OCI-LY3 (cell line): ENCODE results near the gene AADAC.
"Not testable (repeated sequence)": the region's sequence is repeated elsewhere in the genome, so short reads cannot be mapped to it uniquely, and the experiment has no call there.

ENCODE experiments used
- H2AFZ ChIP-seq: fragments of 200-600, 300-600 bp; shearing (Covaris generic); 2 replicates; pipeline ENCODE4 v1.6.0; 2014; ENCODE audit warnings: antibody characterized with exemption, low read depth, low read length
- H3K27ac ChIP-seq: fragments of 200-600, 300-600 bp; sonication (generic); 2 replicates; pipeline ENCODE4 v1.5.1; 2014; ENCODE audit warnings: mild to moderate bottlenecking, low read length, moderate library complexity, mixed read lengths
- H3K27me3 ChIP-seq: fragments of 200-600, 300-600 bp; sonication (generic); 2 replicates; pipeline ENCODE4 v1.6.1; 2014; ENCODE audit warnings: low read depth, low read length, mixed read lengths
- H3K36me3 ChIP-seq: fragments of 200-600, 300-600 bp; sonication (generic); replicated peaks from 2 replicates; pipeline ENCODE3; 2014; ENCODE audit warnings: low read depth, low read length, mixed read lengths
- H3K4me1 ChIP-seq: fragments of 300-600, 200-600 bp; sonication (generic); 2 replicates; pipeline ENCODE4 v1.6.1; 2014; ENCODE audit warnings: low read length, mixed read lengths
- H3K4me2 ChIP-seq: fragments of 200-600, 300-600 bp; sonication (generic); 2 replicates; pipeline ENCODE4 v1.6.1; 2014; ENCODE audit warnings: low read length, mixed read lengths
- H3K4me3 ChIP-seq: fragments of 300-600, 200-600 bp; sonication (generic); 2 replicates; pipeline ENCODE4 v1.5.1; 2014; ENCODE audit warnings: antibody characterized with exemption, mild to moderate bottlenecking, low read length, moderate library complexity
- H3K79me2 ChIP-seq: fragments of 300-600, 200-600 bp; shearing (Covaris generic); 2 replicates; pipeline ENCODE4 v1.6.1; 2014; ENCODE audit warnings: mild to moderate bottlenecking, low read length, mixed read lengths
- H3K9ac ChIP-seq: fragments of 300-600, 200-600 bp; shearing (Covaris generic); 2 replicates; pipeline ENCODE4 v1.6.0; 2014; ENCODE audit warnings: mild to moderate bottlenecking, low read length, moderate library complexity
- H3K9me3 ChIP-seq: fragments of 200-600, 300-600 bp; shearing (Covaris generic); 2 replicates; pipeline ENCODE4 v1.6.1; 2014; ENCODE audit warnings: low read length, mixed read lengths; ENCODE audit not compliant: insufficient read depth
- H4K20me1 ChIP-seq: fragments of 200-600, 300-600 bp; sonication (generic); 2 replicates; pipeline ENCODE4 v1.6.1; 2016; ENCODE audit warnings: low read length, mixed read lengths; ENCODE audit not compliant: insufficient read depth
- CTCF ChIP-seq: fragments of 200-600, 300-600 bp; sonication (generic); IDR thresholded peaks from 2 replicates; pipeline ENCODE4 v1.5.1; 2014; ENCODE audit warnings: antibody characterized with exemption, low read length, low read depth
- EZH2phosphoT487 ChIP-seq: fragments of 200-600 bp; shearing (Covaris generic); IDR thresholded peaks from 2 replicates; pipeline ENCODE4 v1.6.1; 2018; ENCODE audit warnings: antibody characterized with exemption, mixed run types, low read depth

Gene AADAC

GRCh38 chr3:151813799-151814198, at the start of gene AADAC:
AADAC (plus strand) TSS chr3:151814116; CDS start chr3:151814163, 47 bp downstream.
- Histone ChIP-seq H3K9ac (no peak within 1 kb of the TSS), H3K9me3 (no peaks in the 10 kb centered on the region), H3K4me1 (no peaks in the 10 kb centered on the region), H2AFZ (no peak within 1 kb of the TSS), H3K27ac (no peak within 1 kb of the TSS), H3K4me3 (no peak within 1 kb of the TSS), H3K4me2 (no peak within 1 kb of the TSS), H4K20me1 (no peaks in the 10 kb centered on the region), H3K36me3 (no peaks in the 10 kb centered on the region), H3K27me3 (0 out of 2 replicates have a peak, but pooled peaks cover 5% of the 10 kb centered on the region), H3K79me2 (no peaks in the 10 kb centered on the region)
- TF ChIP-seq EZH2phosphoT487 (no peak), CTCF (no peak)

- H3K4me2 ChIP-seq, H3K4me1 ChIP-seq, H3K9me3 ChIP-seq, H3K9ac ChIP-seq, H3K4me3 ChIP-seq, H3K27ac ChIP-seq, H3K27me3 ChIP-seq, H2AFZ ChIP-seq, H3K79me2 ChIP-seq, H4K20me1 ChIP-seq, H3K36me3 ChIP-seq: not testable (repeated sequence)
These were observed 49.2 kb upstream of the AADAC start for GRCh38 chr3:151764699-151765098.

- TF ChIP-seq CTCF, result no peak
- TF ChIP-seq EZH2phosphoT487, result no peak
- Histone ChIP-seq H3K27ac (no peak overlapping the region), H3K4me2 (no peak overlapping the region), H3K36me3 (no peaks in the 10 kb centered on the region), H3K27me3 (no peaks in the 10 kb centered on the region), H3K9ac (no peak overlapping the region), H3K9me3 (no peaks in the 10 kb centered on the region), H3K79me2 (no peaks in the 10 kb centered on the region), H3K4me1 (no peaks in the 10 kb centered on the region), H4K20me1 (no peaks in the 10 kb centered on the region), H3K4me3 (no peak overlapping the region), H2AFZ (no peak overlapping the region)
These were observed 48.2 kb upstream of the AADAC start for GRCh38 chr3:151765685-151766084.

GRCh38 chr3:151766454-151766853, 47.5 kb upstream of the AADAC start:
- Histone ChIP-seq H3K27ac (no peak overlapping the region), H3K4me3 (no peak overlapping the region), H3K9me3 (no peaks in the 10 kb centered on the region), H3K27me3 (no peaks in the 10 kb centered on the region), H3K79me2 (no peaks in the 10 kb centered on the region), H3K9ac (no peak overlapping the region), H3K36me3 (no peaks in the 10 kb centered on the region), H3K4me2 (no peak overlapping the region), H4K20me1 (no peaks in the 10 kb centered on the region), H2AFZ (no peak overlapping the region), H3K4me1 (no peaks in the 10 kb centered on the region)
- no peak for TF ChIP-seq CTCF
- TF ChIP-seq EZH2phosphoT487, result no peak

GRCh38 chr3:151768393-151768930, 45.5 kb upstream of the AADAC start:
- Histone ChIP-seq H2AFZ (no peak overlapping the region), H3K27me3 (no peaks in the 10 kb centered on the region), H3K36me3 (no peaks in the 10 kb centered on the region), H3K4me2 (no peak overlapping the region), H3K79me2 (no peaks in the 10 kb centered on the region), H4K20me1 (no peaks in the 10 kb centered on the region), H3K9me3 (no peaks in the 10 kb centered on the region), H3K4me1 (no peaks in the 10 kb centered on the region), H3K9ac (no peak overlapping the region), H3K4me3 (no peak overlapping the region), H3K27ac (no peak overlapping the region)
- no peak for TF ChIP-seq EZH2phosphoT487
- no peak for TF ChIP-seq CTCF
